Muscle of back (tissue), 13 donors: ENCODE data around the gene GOLGA5. TPM values are rescaled to one million over a fixed set of nuclear protein-coding genes. Genes with fewer than 3 reads are reported as not detected.
A peak's percentile ranks its signal among the peaks of the same experiment; 100 is the strongest.
"Not testable (repeated sequence)": the region's sequence is repeated elsewhere in the genome, so short reads cannot be mapped to it uniquely, and the experiment has no call there.

ENCODE experiments used
- DNase-seq, 3 donors: peaks; one replicate each; pipeline versions ENCODE4 v3.0.0 to v3.0.0-alpha.2; 2013
- long read RNA-seq, 9 donors: transcript quantifications; one replicate each; lab custom pipeline, GENCODE V29; 2026
- polyA plus RNA-seq, 10 donors: library from polyadenylated mRNA; unstranded; fragments of 120-200 nt; gene quantifications; one replicate each; pipeline ENCODE4 v1.2.1, GENCODE V29; 2013; ENCODE audit not compliant: insufficient read length in 10 of 10

GOLGA5 gene, protein sequence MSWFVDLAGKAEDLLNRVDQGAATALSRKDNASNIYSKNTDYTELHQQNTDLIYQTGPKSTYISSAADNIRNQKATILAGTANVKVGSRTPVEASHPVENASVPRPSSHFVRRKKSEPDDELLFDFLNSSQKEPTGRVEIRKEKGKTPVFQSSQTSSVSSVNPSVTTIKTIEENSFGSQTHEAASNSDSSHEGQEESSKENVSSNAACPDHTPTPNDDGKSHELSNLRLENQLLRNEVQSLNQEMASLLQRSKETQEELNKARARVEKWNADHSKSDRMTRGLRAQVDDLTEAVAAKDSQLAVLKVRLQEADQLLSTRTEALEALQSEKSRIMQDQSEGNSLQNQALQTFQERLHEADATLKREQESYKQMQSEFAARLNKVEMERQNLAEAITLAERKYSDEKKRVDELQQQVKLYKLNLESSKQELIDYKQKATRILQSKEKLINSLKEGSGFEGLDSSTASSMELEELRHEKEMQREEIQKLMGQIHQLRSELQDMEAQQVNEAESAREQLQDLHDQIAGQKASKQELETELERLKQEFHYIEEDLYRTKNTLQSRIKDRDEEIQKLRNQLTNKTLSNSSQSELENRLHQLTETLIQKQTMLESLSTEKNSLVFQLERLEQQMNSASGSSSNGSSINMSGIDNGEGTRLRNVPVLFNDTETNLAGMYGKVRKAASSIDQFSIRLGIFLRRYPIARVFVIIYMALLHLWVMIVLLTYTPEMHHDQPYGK
- polyA plus RNA-seq, result 10 to 100 TPM; 30.9 to 40.8 (median 34.5) TPM
- long read RNA-seq, donor 1, partial matches to known transcripts, result 12 of 15 reads
- long read RNA-seq, donor 1, other reads (novel, unspliced or antisense), result 0 of 15 reads
- long read RNA-seq, donor 2, partial matches to known transcripts, result 0 of 2 reads
- long read RNA-seq, donor 2, other reads (novel, unspliced or antisense), result 0 of 2 reads
- long read RNA-seq, donor 3, result 0 reads
- long read RNA-seq, donor 4, partial matches to known transcripts, result 5 of 9 reads
- long read RNA-seq, donor 4, other reads (novel, unspliced or antisense), result 0 of 9 reads
- long read RNA-seq, donor 5, partial matches to known transcripts, result 16 of 17 reads
- long read RNA-seq, donor 5, other reads (novel, unspliced or antisense), result 0 of 17 reads
- long read RNA-seq, donor 6, transcript GOLGA5-201 (13 exons, 2,969 nt), result major isoform, 6 of 6 reads
- long read RNA-seq, donor 6, partial matches to known transcripts, result 0 of 6 reads
- long read RNA-seq, donor 6, other reads (novel, unspliced or antisense), result 0 of 6 reads
- long read RNA-seq, donor 7, transcript GOLGA5-201 (13 exons, 2,969 nt), result major isoform, 5 of 5 reads
- long read RNA-seq, donor 7, partial matches to known transcripts, result 0 of 5 reads
- long read RNA-seq, donor 7, other reads (novel, unspliced or antisense), result 0 of 5 reads
- long read RNA-seq, donor 8, partial matches to known transcripts, result 7 of 8 reads
- long read RNA-seq, donor 8, other reads (novel, unspliced or antisense), result 0 of 8 reads
- long read RNA-seq, donor 9, result 0 reads

DNA sequence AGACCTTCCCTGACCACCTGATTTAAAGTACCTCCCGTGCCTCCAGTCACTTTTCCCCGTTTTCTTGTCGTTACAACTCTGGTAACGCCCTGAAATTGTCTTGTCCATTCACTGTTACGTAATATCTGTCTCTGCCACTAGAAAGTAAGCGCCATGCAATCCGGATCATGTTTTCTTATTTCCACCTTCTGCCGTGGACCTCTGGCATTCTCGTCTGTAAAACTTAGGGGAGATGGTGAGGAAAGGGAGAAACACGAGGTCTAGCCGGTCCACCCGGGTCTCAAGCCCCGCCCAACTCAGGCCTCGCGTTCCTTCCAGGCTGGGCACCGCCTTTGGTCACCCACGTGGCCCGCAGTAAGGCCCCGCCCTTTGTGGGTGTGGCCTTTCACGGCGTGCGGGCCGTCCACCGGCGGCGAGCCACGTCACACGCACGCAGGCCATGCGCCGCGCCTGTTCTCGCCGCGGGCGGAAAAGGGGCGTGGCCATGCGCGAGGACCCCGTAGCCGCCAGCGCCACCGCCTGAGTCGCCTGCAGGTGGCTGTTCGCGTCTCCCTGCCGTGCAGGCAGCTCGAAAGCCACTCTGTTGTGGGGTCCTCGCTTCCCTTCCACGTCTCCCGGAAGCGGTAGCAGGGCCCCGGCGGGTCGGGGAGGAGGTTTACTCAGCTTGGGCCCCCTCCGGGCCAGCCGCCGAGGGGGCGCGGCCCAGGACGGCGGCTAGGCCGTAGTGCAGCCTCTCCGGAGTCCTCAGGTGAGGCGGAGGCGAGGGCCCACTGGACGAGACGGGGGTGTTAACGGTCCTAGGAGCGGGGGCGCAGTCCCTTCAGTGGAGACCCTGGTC is at the start of gene GOLGA5:
Gene GOLGA5, plus strand, starts transcription at position 597 of the 838 bp plus-strand sequence. CDS start 3,133 bp downstream, outside the sequence.
- DNase-seq, result peak; percentile 97 to 99 (median 99)

DNA sequence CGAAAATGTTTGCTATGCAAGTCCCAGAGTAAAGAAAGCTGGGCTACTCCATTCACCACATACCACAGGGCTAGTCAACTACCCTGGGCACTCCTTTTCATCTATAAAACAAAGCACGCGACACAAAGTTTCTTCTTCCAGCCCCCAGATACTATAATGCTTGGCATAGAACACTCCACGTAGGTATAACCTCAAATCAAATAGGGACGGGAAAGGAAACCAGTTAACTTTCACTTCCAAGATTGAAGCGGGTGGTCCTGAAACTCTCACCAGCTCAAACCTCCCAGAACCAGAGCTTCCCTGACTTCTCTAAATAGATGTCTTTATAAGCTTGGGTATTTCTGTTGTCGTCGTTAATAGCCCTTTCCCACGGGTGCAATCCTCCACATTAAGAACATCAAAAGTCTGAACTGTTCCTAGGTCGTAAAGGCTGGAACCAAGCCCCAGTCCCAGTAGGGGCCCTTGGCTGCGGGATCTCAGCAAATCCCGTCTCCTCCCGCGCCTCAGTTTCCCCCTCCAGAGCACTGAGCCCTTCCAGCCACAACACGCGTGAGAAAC is 46.3 kb upstream of the GOLGA5 start:
- peak in 1 of 3 donors; percentile 49 for DNase-seq

DNA sequence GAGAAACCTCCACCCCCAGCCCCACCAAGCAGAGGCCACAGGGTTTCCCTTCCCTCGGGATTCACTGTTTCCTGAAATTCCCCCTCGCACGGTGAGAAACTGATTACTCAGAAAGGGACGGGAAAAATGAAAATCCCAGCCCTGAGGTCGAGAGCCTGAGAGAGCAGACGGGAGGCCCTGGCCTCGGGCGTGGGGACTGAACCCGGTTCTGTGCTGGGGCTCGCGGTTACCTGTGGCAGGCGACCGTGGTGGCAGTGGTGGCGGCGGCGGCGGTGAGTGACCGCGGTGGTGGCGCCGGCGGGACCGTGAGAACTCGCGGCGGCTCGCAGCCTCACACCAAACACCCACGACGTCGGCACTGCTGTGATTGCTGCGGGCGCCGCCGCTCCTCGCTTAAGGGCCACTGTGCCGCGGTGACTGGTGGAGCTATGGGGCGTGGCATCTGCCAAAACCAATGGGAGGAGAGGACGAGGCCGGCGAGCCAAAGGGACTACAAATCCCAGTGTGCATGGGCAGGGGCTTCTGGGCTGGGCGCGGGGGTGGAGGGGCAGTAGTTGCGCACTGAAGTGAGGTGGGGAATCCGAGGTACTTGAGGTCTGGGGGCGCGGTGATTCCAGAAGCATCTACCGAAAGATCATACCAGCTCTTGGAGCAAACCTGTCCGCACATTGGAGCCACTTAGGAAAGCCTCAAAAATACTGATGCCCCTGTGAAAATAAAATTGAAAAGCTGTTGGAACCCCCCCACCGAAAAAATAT is 45.7 kb upstream of the GOLGA5 start, which contains the start of gene LGMN:
Gene LGMN, minus strand, starts transcription at position 369 of the 758 bp plus-strand sequence. CDS start 15,841 bp downstream, outside the sequence.
- DNase-seq, result peak; percentile 91 to 96 (median 92)

DNA sequence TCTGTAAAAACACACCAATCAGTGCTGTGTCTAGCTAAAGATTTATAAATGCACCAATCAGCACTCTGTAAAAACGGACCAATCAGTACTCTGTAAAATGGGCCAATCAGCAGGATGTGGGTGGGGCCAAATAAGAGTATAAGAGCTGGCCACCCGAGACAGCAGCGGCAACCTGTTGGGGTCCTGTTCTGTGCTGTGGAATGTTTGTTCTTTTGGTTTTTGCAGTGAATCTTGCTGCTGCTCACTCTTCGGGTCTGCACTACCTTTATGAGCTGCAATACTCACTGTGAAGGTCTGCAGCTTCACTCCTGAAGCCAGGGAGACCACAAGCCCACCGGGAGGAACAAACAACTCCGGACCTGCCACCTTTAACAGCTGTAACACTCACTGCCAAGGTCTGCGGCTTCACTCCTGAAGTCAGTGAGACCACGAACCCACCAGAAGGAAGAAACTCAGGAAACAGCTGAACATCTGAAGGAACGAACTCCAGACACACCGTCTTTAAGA is 43.8 kb upstream of the GOLGA5 start:
- not testable (repeated sequence) for DNase-seq

DNA sequence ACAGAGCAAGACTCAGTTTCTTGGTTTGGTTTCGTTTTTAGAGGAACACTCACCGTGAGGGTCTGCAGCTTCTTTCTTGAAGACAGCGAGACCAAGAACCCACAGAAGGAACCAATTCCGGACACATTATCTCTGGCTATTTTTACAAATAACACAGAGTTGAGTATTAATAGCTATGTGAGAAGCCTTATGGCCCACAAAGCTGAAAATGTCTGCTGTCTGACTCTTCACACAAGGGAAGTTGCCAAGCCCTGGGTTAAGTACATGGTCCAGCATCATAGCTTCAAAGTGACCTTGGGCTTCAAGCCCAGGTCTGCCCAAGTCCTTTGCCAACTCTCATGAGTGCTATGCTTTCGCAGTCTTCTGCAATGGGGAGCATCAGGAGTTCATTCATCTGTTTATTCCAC is 43.1 kb upstream of the GOLGA5 start:
- DNase-seq, result no peak

DNA sequence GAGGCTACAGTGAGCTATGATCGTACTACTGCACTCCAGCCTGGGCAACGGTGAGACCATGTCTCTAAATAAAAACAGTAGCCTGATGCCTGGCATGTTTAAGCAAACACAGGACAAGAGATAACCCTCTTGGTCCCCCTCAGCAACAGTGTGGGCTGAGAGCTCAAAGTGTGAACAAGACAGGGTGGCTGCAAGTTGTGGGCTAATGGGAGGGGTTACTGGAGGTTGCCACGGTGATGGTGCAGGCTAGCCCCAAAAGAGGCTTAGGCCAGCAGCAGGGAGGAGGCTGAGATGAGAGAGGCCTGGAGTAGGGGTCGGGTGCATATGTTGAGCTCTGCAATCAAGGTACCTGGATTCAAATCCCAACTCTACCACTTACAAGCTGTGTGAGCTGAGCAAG is 42.3 kb upstream of the GOLGA5 start:
- no peak for DNase-seq

DNA sequence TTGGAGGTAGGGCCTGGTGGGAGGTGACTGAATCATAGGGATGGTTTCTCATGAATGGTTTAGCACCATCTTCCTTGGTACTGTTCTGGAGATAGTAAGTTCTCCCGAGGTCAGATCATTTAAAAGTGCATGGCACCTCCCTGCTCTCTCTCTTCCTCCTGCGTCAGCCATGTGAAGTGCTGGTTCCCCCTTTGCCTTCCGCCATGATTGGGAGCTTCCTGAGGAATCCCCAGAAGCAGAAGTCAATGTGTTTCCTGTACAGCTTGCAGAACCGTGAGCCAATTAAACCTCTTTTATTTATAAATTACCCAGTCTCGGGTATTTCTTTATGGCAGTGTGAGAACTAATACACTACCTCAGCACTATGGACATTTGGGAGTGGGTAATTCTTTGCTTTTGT is 40.9 kb upstream of the GOLGA5 start:
- peak in 1 of 3 donors; percentile 41 for DNase-seq

DNA sequence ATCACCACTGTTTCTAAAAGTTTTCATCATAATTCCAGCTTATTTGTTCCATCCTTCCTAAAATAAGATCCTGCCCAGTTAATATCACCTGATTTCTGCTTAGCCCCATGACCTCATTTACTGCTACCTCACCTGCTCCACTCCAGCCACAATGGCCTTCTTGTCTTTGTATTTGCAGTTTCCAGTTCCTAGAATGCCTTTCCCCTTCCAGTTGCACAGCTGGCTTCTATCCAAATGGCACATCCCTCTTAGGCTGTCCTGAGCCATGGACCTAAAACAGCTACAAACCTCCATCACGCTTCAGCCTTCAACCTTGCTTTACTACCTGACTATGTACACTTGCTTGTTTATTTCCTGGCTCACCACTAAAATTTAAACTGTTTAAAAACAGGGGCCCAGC is 39.1 kb upstream of the GOLGA5 start:
- no peak for DNase-seq

DNA sequence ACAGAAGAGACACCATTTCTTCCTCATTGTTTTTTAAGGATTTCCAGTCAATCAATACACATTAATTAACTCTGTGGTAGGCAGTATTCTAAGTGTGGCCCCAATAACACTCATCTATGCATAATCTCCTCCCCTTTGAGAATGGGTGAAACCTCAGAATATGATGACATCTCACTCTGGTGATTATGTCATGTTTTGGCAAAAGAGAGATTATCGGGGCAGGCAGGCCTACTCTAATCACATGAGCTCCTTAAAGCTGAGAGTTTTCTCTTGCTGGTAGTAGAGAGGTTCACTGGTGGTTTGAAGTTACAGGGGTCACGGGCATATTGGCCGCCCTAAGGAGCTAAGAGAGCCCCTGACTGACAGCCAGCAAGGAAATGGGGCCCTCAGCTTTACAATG is 38.6 kb upstream of the GOLGA5 start:
- no peak for DNase-seq

DNA sequence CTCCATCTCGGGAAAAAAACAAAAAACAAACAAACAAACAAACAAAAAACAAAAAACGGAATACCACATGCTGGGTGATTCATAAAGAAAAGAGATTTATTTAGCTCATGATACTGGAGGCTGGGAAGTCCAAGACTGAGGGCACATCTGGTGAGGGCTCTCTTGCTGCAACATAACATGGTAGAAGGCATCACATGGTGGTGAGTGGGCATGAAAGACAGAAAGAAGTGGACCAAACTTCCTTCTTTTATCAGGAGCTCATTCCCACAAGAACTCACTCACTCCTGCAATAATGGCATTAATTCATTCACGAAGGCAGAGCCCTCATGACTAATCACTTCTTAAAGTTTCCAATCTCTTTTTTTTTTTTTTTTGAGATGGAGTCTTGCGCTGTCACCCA is 37.7 kb upstream of the GOLGA5 start:
- no peak for DNase-seq

DNA sequence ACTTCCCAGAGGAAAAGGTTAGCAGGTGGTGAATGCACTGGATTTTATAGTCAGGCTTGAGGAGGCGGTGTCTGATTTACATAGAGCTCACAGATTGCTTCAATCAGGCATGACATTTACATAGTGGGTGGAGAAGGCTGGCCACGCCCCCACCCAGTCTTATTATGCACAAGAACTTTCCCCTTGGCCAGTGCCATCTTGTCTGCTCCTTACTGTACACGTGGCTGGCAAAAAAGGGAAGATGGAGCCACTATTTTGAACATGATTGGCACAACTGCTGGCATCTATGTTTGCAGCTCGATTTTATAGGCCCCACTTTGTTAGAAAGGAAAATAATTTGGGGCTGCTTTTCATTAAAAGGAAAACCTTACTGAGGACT is 34.8 kb upstream of the GOLGA5 start:
- DNase-seq, result no peak

DNA sequence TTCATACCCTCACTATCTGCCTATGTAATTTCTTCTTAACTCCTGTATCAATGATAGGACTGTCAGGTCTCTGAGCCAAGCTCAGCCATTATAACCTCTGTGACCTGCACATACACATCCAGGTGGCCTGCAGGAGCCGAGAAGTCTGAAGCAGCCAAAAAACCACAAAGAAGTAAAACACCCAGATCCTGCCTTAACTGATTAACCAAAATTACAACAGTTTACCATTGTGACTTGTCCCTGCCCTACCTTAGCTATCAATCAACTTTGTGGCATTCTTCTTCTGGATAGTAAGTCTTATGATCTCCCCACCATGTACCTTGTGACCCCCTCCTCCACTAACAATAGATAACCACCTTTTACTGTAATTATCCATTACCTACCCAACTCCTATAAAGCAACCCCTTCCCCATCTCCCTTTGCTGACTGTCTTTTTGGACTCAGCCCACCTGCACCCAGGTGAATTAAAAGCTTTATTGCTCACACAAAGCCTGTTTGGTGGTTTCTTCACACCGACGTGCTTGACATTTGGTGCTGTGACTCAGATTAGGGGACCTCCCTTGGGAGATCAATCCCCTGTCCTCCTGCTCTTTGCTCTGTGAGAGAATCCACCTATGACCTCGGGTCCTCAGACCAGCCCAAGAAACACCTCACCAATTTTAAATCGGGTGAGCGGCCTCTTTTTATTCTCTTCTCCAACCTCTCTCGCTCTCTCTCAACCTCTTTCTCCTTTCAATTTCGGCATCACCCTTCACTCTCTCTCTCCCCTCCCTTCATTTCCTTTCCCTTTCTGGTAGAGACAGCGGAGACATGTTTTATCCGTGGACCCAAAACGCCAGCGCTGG is 34.2 kb upstream of the GOLGA5 start:
- no peak for DNase-seq

DNA sequence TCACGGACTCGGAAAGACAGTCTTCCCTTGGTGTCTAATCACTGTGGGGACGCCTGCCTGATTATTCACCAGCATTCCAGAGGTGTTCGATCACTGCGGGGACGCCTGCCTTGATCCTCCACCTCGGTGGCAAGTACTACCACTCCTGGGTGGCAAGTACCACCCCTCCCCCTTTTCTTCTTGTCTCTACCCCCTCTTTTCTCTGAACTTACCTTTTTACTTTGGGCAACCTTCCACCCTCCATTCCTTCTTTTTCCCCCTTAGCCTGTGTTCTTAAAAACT is 33.6 kb upstream of the GOLGA5 start:
- no peak for DNase-seq

DNA sequence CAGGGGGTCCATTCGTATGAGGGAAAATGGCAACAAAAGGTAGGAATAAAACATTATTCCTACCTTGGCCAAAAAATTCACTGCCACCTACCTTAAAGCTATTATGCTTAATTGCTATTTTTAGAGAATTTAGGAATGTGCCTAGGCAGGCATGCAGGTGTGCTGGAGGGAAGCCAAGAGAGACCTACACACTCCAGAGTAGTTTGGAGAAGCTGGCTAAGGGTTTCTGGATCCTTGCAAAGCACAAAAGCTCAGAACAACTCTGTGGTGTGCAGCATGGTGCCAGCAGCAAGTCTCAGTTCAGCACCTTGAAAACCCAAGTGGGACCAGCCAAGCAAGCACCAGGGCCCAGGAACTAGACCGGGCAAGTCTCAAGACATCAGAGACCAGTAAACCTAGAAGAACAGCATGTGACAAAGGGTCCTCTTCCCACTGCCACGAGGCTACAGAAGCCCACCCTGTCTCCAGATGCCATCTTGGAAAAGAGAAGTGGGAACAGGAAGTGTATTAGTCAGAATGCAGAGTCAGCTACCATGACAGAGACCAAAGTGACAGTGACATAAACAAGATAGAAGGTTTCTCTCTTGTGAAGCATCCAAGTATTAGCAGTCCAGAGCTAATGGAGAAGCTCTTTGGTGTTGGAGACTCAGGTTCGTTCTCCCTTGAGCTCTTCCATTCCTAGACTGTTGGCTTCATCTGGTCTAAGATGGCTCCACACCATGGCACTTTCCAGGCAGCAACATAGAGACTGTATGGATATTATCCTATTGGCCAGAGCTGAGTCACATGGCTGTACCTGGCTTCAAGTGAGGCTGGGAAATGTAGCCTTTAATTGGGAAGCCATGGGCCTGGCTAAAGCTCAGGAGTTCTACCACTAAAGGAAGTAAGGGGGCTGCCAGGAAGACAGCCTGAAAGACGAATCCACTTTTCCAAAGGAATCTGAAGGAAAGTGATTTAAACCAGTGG is 30.2 kb upstream of the GOLGA5 start:
- not testable (repeated sequence) for DNase-seq

DNA sequence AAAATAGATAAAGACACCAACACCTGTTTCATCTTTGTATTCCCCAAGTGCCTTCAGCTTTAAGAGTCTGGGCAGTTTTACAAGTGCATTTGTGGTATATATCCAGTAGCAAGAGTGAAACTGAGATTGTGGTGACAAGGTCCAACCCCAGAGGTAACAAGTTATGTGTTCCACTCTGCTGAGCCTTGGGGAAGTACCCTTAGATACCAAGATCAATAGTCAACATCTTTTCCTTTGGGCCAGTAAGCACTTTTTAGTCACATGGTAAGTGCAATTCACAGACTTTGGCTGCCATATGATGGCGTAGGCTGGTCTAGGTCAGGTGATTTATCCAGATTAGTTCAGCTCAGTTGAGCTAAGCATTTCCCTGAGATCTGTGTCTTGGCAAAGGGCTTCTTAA is 25.9 kb upstream of the GOLGA5 start:
- not testable (repeated sequence) for DNase-seq

DNA sequence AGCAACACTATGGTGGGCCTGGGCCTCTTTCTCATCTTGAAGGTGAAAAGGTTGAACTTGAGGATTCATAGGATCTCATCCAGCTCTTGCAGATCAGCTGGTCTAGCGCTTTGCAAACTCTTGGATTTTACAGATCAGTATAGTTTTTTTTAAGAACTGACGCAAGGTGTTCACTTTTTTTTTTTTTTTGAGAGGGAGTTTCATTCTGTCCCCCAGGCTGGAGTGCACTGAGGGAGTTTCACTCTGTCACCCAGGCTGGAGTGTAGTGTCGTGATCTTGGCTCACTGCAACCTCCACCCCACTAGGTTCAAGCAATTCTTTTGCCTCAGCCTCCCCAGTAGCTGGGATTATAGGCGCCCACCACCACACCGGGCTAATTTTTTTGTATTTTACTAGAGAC is 25.3 kb upstream of the GOLGA5 start:
- no peak for DNase-seq

DNA sequence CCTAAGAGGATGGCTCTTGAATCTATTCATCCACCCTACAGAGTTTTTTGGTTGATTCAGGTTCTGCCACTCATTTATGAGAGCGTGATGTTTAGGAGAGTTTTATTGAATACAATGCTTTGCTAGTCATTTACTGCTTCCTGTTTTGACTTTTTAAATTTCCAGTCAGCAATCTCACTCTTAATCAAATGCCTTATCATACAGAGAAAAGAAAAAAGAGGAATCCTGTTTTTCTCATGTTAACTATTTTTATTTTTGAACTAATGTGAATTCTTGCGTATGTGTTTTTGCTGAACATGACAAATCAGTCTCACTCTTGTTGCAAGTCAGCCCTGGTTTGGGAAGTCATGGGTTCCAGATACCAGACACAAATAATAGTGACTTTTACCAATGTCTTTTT is 23.6 kb upstream of the GOLGA5 start:
- DNase-seq, result no peak
